KMS-11 (cell line): ENCODE data around the gene A2M.

ENCODE experiments used
- H2AFZ ChIP-seq: fragments of 200-600 bp; sonication (generic); 2 replicates; pipeline ENCODE4 v1.6.1; 2016; ENCODE audit warnings: antibody characterized with exemption, mixed run types, low read depth
- H3K27ac ChIP-seq: fragments of 200-600 bp; sonication (generic); 2 replicates; pipeline ENCODE4 v1.6.1; 2016; ENCODE audit warnings: mild to moderate bottlenecking, mixed run types
- H3K27me3 ChIP-seq: fragments of 200-600 bp; sonication (generic); 2 replicates; pipeline ENCODE4 v1.6.1; 2017; ENCODE audit warnings: mild to moderate bottlenecking, low read depth, mixed run types, moderate library complexity; ENCODE audit not compliant: insufficient read depth
- H3K36me3 ChIP-seq: fragments of 200-600 bp; sonication (generic); 2 replicates; pipeline ENCODE4 v1.6.1; 2017; ENCODE audit warnings: mild to moderate bottlenecking, mixed run types; ENCODE audit not compliant: insufficient read depth
- H3K4me1 ChIP-seq: fragments of 200-600 bp; sonication (generic); 2 replicates; pipeline ENCODE4 v1.6.1; 2016; ENCODE audit warnings: mild to moderate bottlenecking, low read depth, mixed run types; ENCODE audit not compliant: poor library complexity, severe bottlenecking
- H3K4me2 ChIP-seq: fragments of 200-600 bp; sonication (generic); 2 replicates; pipeline ENCODE4 v1.7.0; 2016; ENCODE audit warnings: mild to moderate bottlenecking, mixed run types
- H3K4me3 ChIP-seq: fragments of 200-600 bp; sonication (generic); IDR thresholded peaks from 2 replicates; pipeline ENCODE4 v1.6.1; 2017; ENCODE audit warnings: low read depth, low read length, mixed read lengths; ENCODE audit not compliant: insufficient read depth
- H3K79me2 ChIP-seq: fragments of 200-600 bp; sonication (generic); 2 replicates; pipeline ENCODE4 v1.6.1; 2016; ENCODE audit warnings: low read depth, mixed run types; ENCODE audit not compliant: insufficient read depth
- H3K9ac ChIP-seq: fragments of 200-600 bp; sonication (generic); 2 replicates; pipeline ENCODE4 v1.6.1; 2016; ENCODE audit warnings: mild to moderate bottlenecking, mixed run types
- H4K20me1 ChIP-seq: fragments of 200-600 bp; sonication (generic); 2 replicates; pipeline ENCODE4 v1.6.1; 2016; ENCODE audit warnings: mild to moderate bottlenecking, mixed run types; ENCODE audit not compliant: insufficient read depth
- TF ChIP-seq, protein P1 (sequence below): fragments of 200-600 bp; sonication (generic); conservative IDR thresholded peaks from 2 replicates; pipeline ENCODE4 v1.6.1; 2017; ENCODE audit warnings: low read depth, mild to moderate bottlenecking, antibody characterized with exemption, low read length, moderate library complexity, mixed read lengths

A2M gene

DNA sequence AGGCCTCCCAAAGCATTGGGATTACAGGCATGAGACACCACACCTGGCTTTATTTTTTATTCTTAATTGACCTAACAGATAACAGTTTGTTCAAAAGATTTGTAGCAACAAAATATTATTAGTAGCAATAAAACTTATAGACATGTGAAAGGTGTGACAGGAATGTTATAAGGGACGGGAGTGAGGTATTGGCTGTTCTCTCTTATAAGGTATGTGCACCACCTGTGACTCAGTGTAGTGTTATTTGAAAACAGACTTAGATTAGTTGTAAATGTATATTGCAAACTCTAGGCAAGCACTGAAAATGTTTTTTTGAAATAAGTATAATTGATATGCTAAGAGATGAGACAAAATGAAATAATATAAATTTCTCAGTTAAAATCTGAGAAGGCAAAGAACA lies 68.6 kb downstream of the A2M start:
- Histone ChIP-seq H3K9ac (no peak overlapping the region), H3K79me2 (no peaks in the 10 kb centered on the region), H3K4me2 (no peak overlapping the region), H4K20me1 (no peaks in the 10 kb centered on the region), H3K36me3 (no peaks in the 10 kb centered on the region), H3K27me3 (no peaks in the 10 kb centered on the region), H3K27ac (no peak overlapping the region), H3K4me1 (no peaks in the 10 kb centered on the region), H3K4me3 (no peak overlapping the region), H2AFZ (no peak overlapping the region)
- TF ChIP-seq, protein P1, sequence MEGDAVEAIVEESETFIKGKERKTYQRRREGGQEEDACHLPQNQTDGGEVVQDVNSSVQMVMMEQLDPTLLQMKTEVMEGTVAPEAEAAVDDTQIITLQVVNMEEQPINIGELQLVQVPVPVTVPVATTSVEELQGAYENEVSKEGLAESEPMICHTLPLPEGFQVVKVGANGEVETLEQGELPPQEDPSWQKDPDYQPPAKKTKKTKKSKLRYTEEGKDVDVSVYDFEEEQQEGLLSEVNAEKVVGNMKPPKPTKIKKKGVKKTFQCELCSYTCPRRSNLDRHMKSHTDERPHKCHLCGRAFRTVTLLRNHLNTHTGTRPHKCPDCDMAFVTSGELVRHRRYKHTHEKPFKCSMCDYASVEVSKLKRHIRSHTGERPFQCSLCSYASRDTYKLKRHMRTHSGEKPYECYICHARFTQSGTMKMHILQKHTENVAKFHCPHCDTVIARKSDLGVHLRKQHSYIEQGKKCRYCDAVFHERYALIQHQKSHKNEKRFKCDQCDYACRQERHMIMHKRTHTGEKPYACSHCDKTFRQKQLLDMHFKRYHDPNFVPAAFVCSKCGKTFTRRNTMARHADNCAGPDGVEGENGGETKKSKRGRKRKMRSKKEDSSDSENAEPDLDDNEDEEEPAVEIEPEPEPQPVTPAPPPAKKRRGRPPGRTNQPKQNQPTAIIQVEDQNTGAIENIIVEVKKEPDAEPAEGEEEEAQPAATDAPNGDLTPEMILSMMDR: no peak

DNA sequence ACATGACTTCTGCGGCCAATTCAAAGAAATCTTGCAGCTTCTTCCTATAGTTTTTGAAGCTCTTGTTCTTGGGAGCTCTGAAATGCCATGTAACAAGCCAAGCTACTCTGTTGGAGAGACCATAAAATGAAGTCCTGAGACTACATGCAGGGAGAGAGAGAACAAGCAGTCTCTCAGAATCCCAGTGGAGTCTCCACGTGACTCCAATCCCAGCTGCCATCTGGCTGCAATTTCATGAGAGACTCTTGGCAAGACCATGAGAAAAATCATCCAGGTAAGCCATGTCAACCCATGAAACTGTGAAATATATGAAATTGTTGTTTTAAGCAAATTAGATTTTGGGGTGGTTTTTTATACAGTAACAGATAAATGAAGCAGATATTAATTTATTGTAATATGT lies 72.0 kb downstream of the A2M start:
- Histone ChIP-seq H3K4me3 (no peak overlapping the region), H3K79me2 (no peaks in the 10 kb centered on the region), H3K27ac (no peak overlapping the region), H3K4me2 (no peak overlapping the region), H3K27me3 (no peaks in the 10 kb centered on the region), H3K9ac (no peak overlapping the region), H4K20me1 (no peaks in the 10 kb centered on the region), H3K36me3 (no peaks in the 10 kb centered on the region), H3K4me1 (no peaks in the 10 kb centered on the region), H2AFZ (no peak overlapping the region)
- TF ChIP-seq, protein P1: no peak

DNA sequence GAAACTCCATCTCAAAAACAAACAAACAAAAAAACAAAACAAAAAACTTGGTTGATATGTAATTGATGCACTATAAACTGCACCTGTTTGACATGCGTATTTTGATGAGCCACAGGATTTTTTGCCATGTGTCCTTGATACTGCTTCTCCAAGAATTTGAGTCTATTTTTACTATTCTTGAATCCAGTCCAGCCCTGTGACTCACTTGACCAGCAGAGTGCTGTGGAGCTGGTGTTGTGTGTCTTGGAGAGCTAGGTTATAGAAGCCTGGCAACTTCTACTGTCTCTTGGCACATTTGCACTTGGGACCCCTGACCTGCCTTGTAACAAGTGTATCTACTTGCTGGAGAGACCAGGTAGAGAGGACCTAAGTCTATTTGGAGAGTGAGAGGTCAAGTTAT lies 74.4 kb downstream of the A2M start:
- H3K4me2 ChIP-seq: no peak overlapping the region
- no peaks in the 10 kb centered on the region for H3K36me3 ChIP-seq
- no peak overlapping the region for H3K4me3 ChIP-seq
- H3K27ac ChIP-seq: no peak overlapping the region
- no peak overlapping the region for H2AFZ ChIP-seq
- H4K20me1 ChIP-seq: no peaks in the 10 kb centered on the region
- no peaks in the 10 kb centered on the region for H3K79me2 ChIP-seq
- TF ChIP-seq, protein P1: no peak
- no peaks in the 10 kb centered on the region for H3K27me3 ChIP-seq
- no peaks in the 10 kb centered on the region for H3K4me1 ChIP-seq
- H3K9ac ChIP-seq: no peak overlapping the region

DNA sequence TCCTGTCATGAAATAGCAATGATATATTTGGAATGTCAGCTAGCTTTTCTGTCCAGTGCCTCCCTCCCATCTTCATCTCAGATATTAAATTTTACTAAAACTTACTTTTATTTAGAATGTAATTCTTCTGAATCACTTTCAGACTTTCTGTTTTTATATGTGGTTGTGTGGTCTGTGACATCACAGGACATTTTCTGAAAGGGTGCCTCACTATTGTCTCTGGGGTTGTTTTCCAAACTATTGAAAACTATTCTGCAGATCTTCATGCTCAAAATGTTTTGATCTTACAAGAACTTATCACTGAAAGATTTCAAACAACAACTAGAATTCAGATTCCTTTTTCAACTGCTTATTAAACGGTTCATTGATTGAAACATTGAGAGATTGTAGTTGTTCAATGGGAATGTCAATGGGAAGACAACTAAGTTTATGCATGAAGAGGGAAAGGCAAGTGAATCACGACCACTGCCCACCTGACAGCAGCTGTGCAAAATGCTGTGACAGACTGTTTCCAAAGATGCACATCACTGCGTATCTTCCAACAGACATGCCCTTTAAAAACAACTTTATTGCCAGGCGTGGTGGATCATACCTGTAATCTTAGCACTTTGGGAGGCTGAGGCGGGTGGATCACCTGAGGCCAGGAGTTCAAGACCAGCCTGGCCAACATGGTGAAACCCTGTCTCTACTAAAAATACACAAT lies 75.1 kb downstream of the A2M start:
- Histone ChIP-seq H3K36me3 (no peaks in the 10 kb centered on the region), H3K27ac (no peak overlapping the region), H3K79me2 (no peaks in the 10 kb centered on the region), H3K4me3 (no peak overlapping the region), H3K4me2 (no peak overlapping the region), H3K9ac (no peak overlapping the region), H4K20me1 (no peaks in the 10 kb centered on the region), H2AFZ (no peak overlapping the region), H3K4me1 (no peaks in the 10 kb centered on the region), H3K27me3 (no peaks in the 10 kb centered on the region)
- TF ChIP-seq, protein P1: no peak
